Left lung (tissue), 10 donors: ENCODE measurements around the gene SERPINA5. TPM values are rescaled to one million over a fixed set of nuclear protein-coding genes. Genes with fewer than 3 reads are reported as not detected.

Experiments
- ATAC-seq: fragments of 200-7000 bp; cut with Tn5 transposase; one replicate; pipeline ENCODE4 v1.9.1; 2020; ENCODE audit warnings: moderate library complexity
- DNase-seq, 4 donors: peaks; one replicate each; pipeline ENCODE4 v3.0.0-alpha.2; 2013 to 2020
- H3K27ac ChIP-seq, 2 donors: fragments of 200-600 bp; sonication (generic) in 1 of 2; one replicate each; pipeline versions ENCODE4 v1.5.0 to v1.8.0; 2020 to 2021
- H3K27me3 ChIP-seq, 2 donors: fragments of 200-600 bp; sonication (generic) in 1 of 2; one replicate each; pipeline versions ENCODE4 v1.5.0 to v1.8.0; 2020 to 2021
- H3K36me3 ChIP-seq, 2 donors: fragments of 200-600 bp; sonication (generic) in 1 of 2; one replicate each; pipeline versions ENCODE4 v1.5.0 to v1.8.0; 2020 to 2021
- H3K4me1 ChIP-seq, 2 donors: fragments of 200-600 bp; one replicate each; pipeline ENCODE4 v1.8.0; 2021
- H3K4me3 ChIP-seq, 2 donors: fragments of 200-600 bp; sonication (generic) in 1 of 2; one replicate each; pipeline versions ENCODE4 v1.5.0 to v1.8.0; 2020 to 2021; ENCODE audit warnings: mild to moderate bottlenecking in 1 of 2
- H3K9me3 ChIP-seq, 2 donors: fragments of 200-600 bp; sonication (generic) in 1 of 2; one replicate each; pipeline versions ENCODE4 v1.5.0 to v1.8.0; 2020 to 2021
- intact Hi-C, 2 donors: fragments of 100-400 bp; cut with DNase I; formaldehyde crosslinking; loops; one replicate each; pipeline versions ENCODE4 v1.11.2 to v1.14.2; 2022
- polyA plus RNA-seq, 6 donors: library from polyadenylated mRNA; unstranded; fragments of 120-200 nt; gene quantifications; one replicate each; pipeline ENCODE4 v1.2.1, GENCODE V29; 2013; ENCODE audit not compliant: insufficient read length in 6 of 6
- total RNA-seq, 2 donors: library from RNA; stranded (reverse); fragmentation: NEBNext Ultra II Directional; extraction: Animal tissue kit (Norgen Biotek cat#: 25700); gene quantifications; one replicate each; pipeline ENCODE4 v1.2.1, GENCODE V29; 2021
- TF ChIP-seq, protein P1 (sequence below), 2 donors: fragments of 200-600 bp; sonication (generic) in 1 of 2; IDR thresholded peaks; one replicate each; pipeline versions ENCODE4 v1.5.0 to v1.8.0; 2021; ENCODE audit warnings: antibody characterized with exemption in 2 of 2
- donor health status: DM: no; HTN: yes; CAD: no.
- donor health status: DM: no; HTN: no; CAD: no.

SERPINA5 gene
- total and polyA plus RNA-seq, 8 donors: 0.26 to 3.2 (median 0.70) TPM

DNA sequence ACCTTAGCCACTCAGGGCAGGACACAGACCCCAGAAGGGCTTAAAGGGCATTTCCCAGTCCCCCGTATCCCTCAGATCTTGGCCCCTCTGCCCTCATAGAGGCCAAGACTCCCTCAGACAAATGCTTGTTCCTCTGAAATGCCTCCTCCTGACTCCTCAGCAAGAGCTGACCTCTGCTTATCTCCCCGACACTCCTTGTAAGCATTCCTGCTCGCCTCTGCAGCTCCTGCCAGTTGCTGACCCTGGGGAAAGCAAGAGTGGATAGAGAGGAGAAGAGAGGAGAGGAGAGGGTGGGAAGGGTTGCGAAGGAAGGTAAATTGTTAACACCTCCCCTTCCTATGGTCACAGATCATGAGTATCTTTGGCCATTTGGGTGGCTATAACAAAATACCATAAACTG lies 7.1 kb downstream of the SERPINA5 start:
- TF ChIP-seq, protein P1, sequence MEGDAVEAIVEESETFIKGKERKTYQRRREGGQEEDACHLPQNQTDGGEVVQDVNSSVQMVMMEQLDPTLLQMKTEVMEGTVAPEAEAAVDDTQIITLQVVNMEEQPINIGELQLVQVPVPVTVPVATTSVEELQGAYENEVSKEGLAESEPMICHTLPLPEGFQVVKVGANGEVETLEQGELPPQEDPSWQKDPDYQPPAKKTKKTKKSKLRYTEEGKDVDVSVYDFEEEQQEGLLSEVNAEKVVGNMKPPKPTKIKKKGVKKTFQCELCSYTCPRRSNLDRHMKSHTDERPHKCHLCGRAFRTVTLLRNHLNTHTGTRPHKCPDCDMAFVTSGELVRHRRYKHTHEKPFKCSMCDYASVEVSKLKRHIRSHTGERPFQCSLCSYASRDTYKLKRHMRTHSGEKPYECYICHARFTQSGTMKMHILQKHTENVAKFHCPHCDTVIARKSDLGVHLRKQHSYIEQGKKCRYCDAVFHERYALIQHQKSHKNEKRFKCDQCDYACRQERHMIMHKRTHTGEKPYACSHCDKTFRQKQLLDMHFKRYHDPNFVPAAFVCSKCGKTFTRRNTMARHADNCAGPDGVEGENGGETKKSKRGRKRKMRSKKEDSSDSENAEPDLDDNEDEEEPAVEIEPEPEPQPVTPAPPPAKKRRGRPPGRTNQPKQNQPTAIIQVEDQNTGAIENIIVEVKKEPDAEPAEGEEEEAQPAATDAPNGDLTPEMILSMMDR (IDR thresholded peaks at IDR 0.05): no peak
- Histone ChIP-seq H3K27me3 (peaks cover 0 to 4% of the 10 kb centered on the region in 2 donors), H3K36me3 (no peaks in the 10 kb centered on the region), H3K4me1 (no peaks in the 10 kb centered on the region), H3K27ac (no peak overlapping the region), H3K4me3 (no peak overlapping the region), H3K9me3 (no peaks in the 10 kb centered on the region)
- ATAC-seq (no peak), DNase-seq (no peak)
- intact Hi-C loops: no loop called here

DNA sequence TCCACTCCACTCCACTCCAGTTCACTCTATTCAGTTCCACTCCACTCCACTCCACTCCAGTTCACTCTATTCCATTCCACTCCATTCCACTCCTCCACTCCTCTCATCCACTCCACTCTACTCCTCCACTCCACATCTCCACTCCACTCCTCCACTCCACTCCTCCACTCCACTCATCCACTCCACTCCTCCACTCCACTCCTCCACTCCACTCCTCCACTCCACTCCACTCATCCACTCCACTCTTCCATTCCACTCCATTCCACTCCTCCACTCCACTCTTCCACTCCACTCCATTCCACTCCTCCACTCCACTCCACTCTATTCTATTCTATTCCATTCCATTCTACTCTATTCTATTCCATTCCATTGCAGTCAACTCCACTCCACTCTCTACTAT lies 9.8 kb downstream of the SERPINA5 start:
- no peak for DNase-seq
- no peak for ATAC-seq
- no peaks in the 10 kb centered on the region for H3K36me3 ChIP-seq
- H3K4me1 ChIP-seq: no peaks in the 10 kb centered on the region
- H3K27me3 ChIP-seq: peaks cover 0 to 8% of the 10 kb centered on the region in 2 donors
- no peak overlapping the region for H3K27ac ChIP-seq
- intact Hi-C loops: no loop called here
- H3K4me3 ChIP-seq: no peak overlapping the region
- H3K9me3 ChIP-seq: no peaks in the 10 kb centered on the region
- TF ChIP-seq, protein P1 (IDR thresholded peaks at IDR 0.05): no peak

DNA sequence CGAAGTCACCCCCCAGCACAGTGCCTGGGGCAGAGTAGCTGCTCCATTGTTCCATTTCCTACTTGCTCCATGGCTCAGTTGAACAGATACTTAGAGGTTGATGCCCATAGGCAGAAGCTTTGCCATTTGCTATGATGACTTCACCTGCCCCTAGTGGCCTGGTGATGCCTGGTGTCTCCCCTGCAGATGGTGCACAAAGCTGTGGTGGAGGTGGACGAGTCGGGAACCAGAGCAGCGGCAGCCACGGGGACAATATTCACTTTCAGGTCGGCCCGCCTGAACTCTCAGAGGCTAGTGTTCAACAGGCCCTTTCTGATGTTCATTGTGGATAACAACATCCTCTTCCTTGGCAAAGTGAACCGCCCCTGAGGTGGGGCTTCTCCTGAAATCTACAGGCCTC lies 10.6 kb downstream of the SERPINA5 start:
- no peaks in the 10 kb centered on the region for H3K9me3 ChIP-seq
- DNase-seq (no peak), ATAC-seq (no peak)
- H3K4me1 ChIP-seq: no peaks in the 10 kb centered on the region
- intact Hi-C loops: no loop called here
- H3K4me3 ChIP-seq: no peak overlapping the region
- H3K36me3 ChIP-seq: no peaks in the 10 kb centered on the region
- TF ChIP-seq, protein P1 (IDR thresholded peaks at IDR 0.05): no peak
- H3K27me3 ChIP-seq: peaks cover 0 to 8% of the 10 kb centered on the region in 2 donors
- H3K27ac ChIP-seq: no peak overlapping the region

DNA sequence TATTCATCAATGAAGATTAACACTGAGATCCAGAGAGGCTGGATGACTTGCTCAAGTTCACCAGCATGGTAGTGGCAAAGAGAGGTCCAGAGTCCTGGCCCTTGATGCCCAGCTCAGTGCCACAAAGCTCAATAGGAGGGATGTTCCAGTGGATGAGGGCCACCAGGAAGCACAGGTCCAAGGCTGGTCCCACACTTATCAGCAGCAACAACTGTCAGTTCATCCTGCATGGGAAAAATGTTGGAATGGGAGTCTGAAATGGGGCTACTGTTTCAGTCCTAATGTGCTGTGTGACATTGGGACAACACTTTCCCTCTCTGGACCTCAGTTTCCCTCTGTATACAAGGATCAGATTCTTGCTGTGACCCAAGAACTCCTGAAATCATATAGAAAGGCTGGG lies 11.2 kb downstream of the SERPINA5 start:
- ATAC-seq: no peak
- DNase-seq: no peak

DNA sequence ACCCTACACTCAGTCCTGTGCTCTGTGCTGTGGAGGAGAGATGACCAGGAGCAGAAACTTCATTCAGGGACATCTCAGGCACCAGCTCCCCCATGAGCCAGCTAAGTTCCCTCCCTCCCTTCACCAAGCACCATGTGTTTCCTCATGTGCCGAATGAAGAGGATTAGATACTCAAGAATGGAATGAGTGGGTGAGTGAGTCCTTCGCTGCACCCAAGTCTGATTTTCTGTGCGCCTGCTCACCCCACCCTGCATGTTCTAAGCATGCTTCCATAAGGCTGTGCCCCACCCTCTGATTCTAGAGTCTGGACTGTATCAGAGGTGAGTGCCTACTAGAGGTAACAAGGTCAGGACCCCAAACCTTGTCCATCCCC lies 12.1 kb downstream of the SERPINA5 start:
- TF ChIP-seq, protein P1 (IDR thresholded peaks at IDR 0.05): no peak
- Histone ChIP-seq H3K4me3 (no peak overlapping the region), H3K27me3 (peaks cover 0 to 3% of the 10 kb centered on the region in 2 donors), H3K9me3 (no peaks in the 10 kb centered on the region), H3K27ac (no peak overlapping the region), H3K36me3 (no peaks in the 10 kb centered on the region), H3K4me1 (no peaks in the 10 kb centered on the region)
- DNase-seq (no peak), ATAC-seq (no peak)
- intact Hi-C loops: no loop called here

More for the DNA sequence above, 11.2 kb downstream of the SERPINA5 start:
- Histone ChIP-seq H3K9me3 (no peaks in the 10 kb centered on the region), H3K27ac (no peak overlapping the region), H3K4me3 (no peak overlapping the region), H3K4me1 (no peaks in the 10 kb centered on the region), H3K36me3 (no peaks in the 10 kb centered on the region), H3K27me3 (peaks cover 0 to 5% of the 10 kb centered on the region in 2 donors)
- intact Hi-C loops: no loop called here
- TF ChIP-seq, protein P1 (IDR thresholded peaks at IDR 0.05): no peak
